ENCODE data around the gene MRPS25.

GRCh38 chr3:15023249-15023648, 41.9 kb downstream of the MRPS25 start:
- TF ChIP-seq CTCF (IDR thresholded peaks at IDR 0.05 in 2 of 3, conservative IDR thresholded peaks at IDR 0.05 in 1 of 3; ENCODE audit: borderline replicate concordance in 1 of 3, insufficient read depth in 1 of 3, low read depth in 2 of 3, low read length in 2 of 3) (no peak), POLR2A (IDR thresholded peaks at IDR 0.05; ENCODE audit: borderline replicate concordance, extremely low read depth, insufficient read depth, insufficient read length) (no peak), POLR2AphosphoS5 (IDR thresholded peaks at IDR 0.05; ENCODE audit: low read depth, low read length) (no peak), CBX3 (IDR thresholded peaks at IDR 0.05; ENCODE audit: low read depth) (no peak), YY1 (IDR thresholded peaks at IDR 0.05; ENCODE audit: extremely low read depth, insufficient replicate concordance, low read depth, low read length) (no peak), EZH2 (IDR thresholded peaks at IDR 0.05) (no peak)
